GM23338 (cell line): Measurements from ENCODE around the gene EIF4E.

Source experiments
- CREB1 ChIP-seq: fragments of 250-450 bp; sonication (Bioruptor Pico); IDR thresholded peaks from 2 replicates; pipeline ENCODE4 v1.5.0; 2020; ENCODE audit warnings: low read depth, mild to moderate bottlenecking, moderate library complexity
- EZH2 ChIP-seq: fragments of 200-600 bp; sonication (generic); IDR thresholded peaks from one replicate; pipeline ENCODE4 v1.8.0; 2017; ENCODE audit warnings: antibody characterized with exemption, mild to moderate bottlenecking, low read depth; ENCODE audit not compliant: unreplicated experiment
- EZH2phosphoT487 ChIP-seq: fragments of 200-600 bp; sonication (generic); IDR thresholded peaks from one replicate; pipeline ENCODE4 v1.8.1; 2018; ENCODE audit warnings: antibody characterized with exemption; ENCODE audit not compliant: unreplicated experiment
- POLR2AphosphoS5 ChIP-seq: IDR thresholded peaks from 2 replicates; pipeline ENCODE4 v1.6.1; 2016; ENCODE audit warnings: antibody characterized with exemption, low read depth
- STAT1 ChIP-seq: IDR thresholded peaks from one replicate; pipeline ENCODE4 v1.6.1; 2016; ENCODE audit warnings: antibody characterized with exemption; ENCODE audit not compliant: unreplicated experiment
- ZNF114 ChIP-seq: fragments of 250-450 bp; sonication (Bioruptor Pico); IDR thresholded peaks from 2 replicates; pipeline ENCODE4 v1.5.0; 2020; ENCODE audit warnings: mild to moderate bottlenecking, moderate library complexity
- ZNF331 ChIP-seq: fragments of 250-450 bp; sonication (Bioruptor Pico); IDR thresholded peaks from 2 replicates; pipeline ENCODE4 v1.5.0; 2020; ENCODE audit warnings: low read depth, mild to moderate bottlenecking, moderate library complexity
- TF ChIP-seq, protein P1 (sequence below): IDR thresholded peaks from 2 replicates; pipeline ENCODE4 v1.6.1; 2016; ENCODE audit warnings: antibody characterized with exemption
- TF ChIP-seq, protein P2 (sequence below), 2 experiments: fragments of 200-600 bp in 1 of 2; sonication (generic) in 1 of 2; conservative IDR thresholded peaks; 2 replicates each; pipeline versions ENCODE4 v1.5.1 to v1.6.1; 2016 to 2017; ENCODE audit warnings: antibody characterized with exemption in 2 of 2, low read depth in 2 of 2, mild to moderate bottlenecking in 2 of 2, moderate library complexity in 1 of 2
- TF ChIP-seq, protein P3 (sequence below): IDR thresholded peaks from one replicate; pipeline ENCODE4 v1.6.1; 2018; ENCODE audit warnings: antibody characterized with exemption; ENCODE audit not compliant: unreplicated experiment

- TF ChIP-seq, protein P1, sequence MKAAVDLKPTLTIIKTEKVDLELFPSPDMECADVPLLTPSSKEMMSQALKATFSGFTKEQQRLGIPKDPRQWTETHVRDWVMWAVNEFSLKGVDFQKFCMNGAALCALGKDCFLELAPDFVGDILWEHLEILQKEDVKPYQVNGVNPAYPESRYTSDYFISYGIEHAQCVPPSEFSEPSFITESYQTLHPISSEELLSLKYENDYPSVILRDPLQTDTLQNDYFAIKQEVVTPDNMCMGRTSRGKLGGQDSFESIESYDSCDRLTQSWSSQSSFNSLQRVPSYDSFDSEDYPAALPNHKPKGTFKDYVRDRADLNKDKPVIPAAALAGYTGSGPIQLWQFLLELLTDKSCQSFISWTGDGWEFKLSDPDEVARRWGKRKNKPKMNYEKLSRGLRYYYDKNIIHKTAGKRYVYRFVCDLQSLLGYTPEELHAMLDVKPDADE = no peak
- TF ChIP-seq, protein P2, sequence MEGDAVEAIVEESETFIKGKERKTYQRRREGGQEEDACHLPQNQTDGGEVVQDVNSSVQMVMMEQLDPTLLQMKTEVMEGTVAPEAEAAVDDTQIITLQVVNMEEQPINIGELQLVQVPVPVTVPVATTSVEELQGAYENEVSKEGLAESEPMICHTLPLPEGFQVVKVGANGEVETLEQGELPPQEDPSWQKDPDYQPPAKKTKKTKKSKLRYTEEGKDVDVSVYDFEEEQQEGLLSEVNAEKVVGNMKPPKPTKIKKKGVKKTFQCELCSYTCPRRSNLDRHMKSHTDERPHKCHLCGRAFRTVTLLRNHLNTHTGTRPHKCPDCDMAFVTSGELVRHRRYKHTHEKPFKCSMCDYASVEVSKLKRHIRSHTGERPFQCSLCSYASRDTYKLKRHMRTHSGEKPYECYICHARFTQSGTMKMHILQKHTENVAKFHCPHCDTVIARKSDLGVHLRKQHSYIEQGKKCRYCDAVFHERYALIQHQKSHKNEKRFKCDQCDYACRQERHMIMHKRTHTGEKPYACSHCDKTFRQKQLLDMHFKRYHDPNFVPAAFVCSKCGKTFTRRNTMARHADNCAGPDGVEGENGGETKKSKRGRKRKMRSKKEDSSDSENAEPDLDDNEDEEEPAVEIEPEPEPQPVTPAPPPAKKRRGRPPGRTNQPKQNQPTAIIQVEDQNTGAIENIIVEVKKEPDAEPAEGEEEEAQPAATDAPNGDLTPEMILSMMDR (conservative IDR thresholded peaks at IDR 0.05; ENCODE audit: low read depth in 2 of 2) = no peak
- TF ChIP-seq ZNF331 (CRISPR knock-in tag) (no peak), EZH2 (no peak), ZNF114 (no peak), EZH2phosphoT487 (no peak), POLR2AphosphoS5 (no peak), CREB1 (CRISPR knock-in tag) (no peak), STAT1 (no peak)
- TF ChIP-seq, protein P3, sequence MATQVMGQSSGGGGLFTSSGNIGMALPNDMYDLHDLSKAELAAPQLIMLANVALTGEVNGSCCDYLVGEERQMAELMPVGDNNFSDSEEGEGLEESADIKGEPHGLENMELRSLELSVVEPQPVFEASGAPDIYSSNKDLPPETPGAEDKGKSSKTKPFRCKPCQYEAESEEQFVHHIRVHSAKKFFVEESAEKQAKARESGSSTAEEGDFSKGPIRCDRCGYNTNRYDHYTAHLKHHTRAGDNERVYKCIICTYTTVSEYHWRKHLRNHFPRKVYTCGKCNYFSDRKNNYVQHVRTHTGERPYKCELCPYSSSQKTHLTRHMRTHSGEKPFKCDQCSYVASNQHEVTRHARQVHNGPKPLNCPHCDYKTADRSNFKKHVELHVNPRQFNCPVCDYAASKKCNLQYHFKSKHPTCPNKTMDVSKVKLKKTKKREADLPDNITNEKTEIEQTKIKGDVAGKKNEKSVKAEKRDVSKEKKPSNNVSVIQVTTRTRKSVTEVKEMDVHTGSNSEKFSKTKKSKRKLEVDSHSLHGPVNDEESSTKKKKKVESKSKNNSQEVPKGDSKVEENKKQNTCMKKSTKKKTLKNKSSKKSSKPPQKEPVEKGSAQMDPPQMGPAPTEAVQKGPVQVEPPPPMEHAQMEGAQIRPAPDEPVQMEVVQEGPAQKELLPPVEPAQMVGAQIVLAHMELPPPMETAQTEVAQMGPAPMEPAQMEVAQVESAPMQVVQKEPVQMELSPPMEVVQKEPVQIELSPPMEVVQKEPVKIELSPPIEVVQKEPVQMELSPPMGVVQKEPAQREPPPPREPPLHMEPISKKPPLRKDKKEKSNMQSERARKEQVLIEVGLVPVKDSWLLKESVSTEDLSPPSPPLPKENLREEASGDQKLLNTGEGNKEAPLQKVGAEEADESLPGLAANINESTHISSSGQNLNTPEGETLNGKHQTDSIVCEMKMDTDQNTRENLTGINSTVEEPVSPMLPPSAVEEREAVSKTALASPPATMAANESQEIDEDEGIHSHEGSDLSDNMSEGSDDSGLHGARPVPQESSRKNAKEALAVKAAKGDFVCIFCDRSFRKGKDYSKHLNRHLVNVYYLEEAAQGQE = no peak
Observed at GRCh38 chr4:98851806-98852205, 77.1 kb downstream of the EIF4E start.
